ENCODE data around the gene DTNA.
"Not testable (repeated sequence)": the region's sequence is repeated elsewhere in the genome, so short reads cannot be mapped to it uniquely, and the experiment has no call there.

DTNA gene

DNA sequence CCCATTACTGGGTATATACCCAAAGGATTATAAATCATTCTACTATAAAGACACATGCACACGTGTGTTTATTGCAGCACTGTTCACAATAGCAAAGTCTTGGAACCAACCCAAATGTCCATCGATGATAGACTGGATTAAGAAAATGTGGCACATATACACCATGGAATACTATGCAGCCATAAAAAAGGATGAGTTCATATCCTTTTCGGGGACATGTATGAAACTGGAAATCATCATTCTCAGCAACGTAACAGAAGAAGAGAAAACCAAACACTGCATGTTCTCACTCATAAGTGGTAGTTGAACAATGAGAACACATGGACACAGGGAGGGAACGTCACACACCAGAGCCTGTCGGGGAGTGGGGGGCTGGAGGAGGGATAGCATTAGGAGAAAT, 15.6 kb downstream of the DTNA start:
- not testable (repeated sequence) for DNase-seq (ENCODE audit: low read depth)

- DNase-seq (ENCODE audit: low read depth) = no peak
These were observed 16.3 kb downstream of the DTNA start for GRCh38 chr18:34726286-34727004.

GRCh38 chr18:34729264-34729663, 19.2 kb downstream of the DTNA start:
- no peak for DNase-seq (ENCODE audit: low read depth)

DNA sequence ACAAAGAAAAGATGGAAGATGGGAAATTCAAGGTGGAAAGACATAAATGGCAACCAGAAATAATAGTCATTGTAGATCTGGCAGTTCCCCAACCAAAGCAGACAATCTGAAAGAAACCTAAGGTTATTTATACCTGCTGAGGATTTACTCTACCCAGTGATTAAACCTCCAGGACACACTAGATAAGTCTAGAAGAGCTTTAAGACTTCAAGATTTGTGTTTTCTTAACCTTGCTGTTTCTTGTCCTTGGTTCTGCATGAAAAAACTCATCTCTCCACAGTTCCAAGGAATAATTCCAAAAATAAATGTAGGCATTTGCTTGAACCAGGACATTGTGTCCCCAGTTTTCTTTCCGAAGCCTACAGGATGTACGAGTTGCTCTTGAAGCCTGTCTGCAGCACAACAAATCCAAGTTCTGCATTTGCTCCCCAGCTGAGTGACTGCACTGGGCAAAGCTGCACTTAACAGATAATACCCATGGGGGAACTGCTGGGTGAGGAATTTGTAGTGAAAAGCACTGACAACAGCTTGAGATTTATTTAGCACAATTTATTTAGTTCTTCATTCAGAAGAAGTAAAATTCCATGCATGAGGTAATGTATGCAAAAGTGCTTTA, 19.8 kb downstream of the DTNA start:
- no peak for DNase-seq (ENCODE audit: low read depth)

DNA sequence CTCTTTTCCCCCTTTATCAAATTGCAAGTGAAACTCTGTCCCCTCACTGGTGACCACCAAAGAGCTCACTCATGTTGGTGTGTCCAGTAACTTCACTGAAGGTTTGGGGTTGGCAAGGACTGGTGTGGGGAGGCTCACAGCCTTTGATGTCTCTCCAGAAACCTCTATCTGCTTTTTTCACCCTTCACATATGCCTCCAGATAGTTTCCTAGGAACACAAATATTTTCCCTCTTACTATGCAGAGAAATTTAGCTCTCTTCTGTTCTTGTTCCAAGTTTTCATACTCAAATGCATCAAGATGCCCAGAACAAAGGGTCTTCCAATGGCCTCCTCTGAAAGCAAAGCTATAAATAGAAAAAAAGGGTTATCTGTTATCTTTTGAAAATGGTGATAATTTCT, 20.7 kb downstream of the DTNA start:
- no peak for DNase-seq (ENCODE audit: low read depth)

GRCh38 chr18:34734056-34734455, 24.0 kb downstream of the DTNA start:
- no peak for DNase-seq (ENCODE audit: low read depth)

- not testable (repeated sequence) for DNase-seq (ENCODE audit: low read depth)
These were observed 24.4 kb downstream of the DTNA start for GRCh38 chr18:34734526-34734925.

DNA sequence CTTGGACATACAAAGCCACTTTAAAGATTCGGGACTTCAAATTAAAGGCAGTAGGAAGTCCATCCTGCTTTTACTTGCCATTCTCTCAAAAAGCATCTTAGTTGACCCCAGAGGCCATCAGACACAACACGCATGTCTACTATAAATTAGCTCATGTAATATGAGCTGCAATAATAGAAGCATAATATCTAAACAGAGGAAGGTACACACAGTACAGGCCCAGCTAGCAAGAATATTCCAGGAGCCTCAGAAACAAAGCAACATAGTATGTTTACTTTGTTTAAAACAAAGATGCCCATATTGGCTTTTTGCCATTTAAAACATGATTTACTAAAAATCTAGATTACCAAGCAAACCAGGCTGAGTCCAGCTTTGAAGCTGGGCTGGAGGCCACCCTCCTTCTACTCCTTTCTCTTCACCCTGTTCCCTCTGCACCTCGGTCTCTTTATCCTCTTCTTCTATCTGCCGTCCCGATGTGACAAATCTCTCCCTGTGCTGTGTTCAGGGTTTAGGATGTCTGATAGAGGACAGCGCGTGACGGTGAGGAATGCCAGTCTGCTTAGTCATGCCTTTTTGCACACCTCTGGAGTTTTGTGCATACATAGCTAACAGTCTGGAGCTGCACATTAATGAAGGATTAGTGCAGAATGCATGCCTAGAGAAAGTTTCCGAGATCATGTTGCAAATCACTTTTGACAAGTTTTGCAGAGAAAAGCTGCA, 28.2 kb downstream of the DTNA start:
- no peak for DNase-seq (ENCODE audit: low read depth)

- DNase-seq (ENCODE audit: low read depth) = no peak
These were observed 30.0 kb downstream of the DTNA start for GRCh38 chr18:34740101-34740500.

DNA sequence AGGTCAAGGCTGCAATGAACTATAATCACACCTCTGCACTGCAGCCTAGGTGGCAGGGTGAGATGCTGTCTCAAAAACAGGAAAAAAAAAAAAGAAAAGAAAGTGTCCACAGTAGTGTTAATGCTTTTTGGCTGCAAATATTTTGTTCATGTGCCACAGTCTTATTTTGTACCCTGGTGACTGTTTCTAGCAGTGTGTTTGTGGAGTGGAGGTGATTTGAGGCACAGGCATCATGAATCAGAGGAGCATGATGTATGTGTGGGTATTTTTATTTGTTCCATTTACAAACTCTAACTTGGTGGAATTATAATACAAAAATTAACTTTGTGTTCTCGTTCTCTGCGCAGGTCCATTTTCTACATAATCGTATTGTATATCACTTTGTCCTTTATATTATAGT, 30.6 kb downstream of the DTNA start:
- DNase-seq (ENCODE audit: low read depth) = no peak

- DNase-seq (ENCODE audit: low read depth) = no peak
These were observed 31.3 kb downstream of the DTNA start for GRCh38 chr18:34741401-34741800.

GRCh38 chr18:34742891-34743341, 32.8 kb downstream of the DTNA start:
- DNase-seq (ENCODE audit: low read depth) = no peak

GRCh38 chr18:34744569-34744968, 34.5 kb downstream of the DTNA start:
- DNase-seq (ENCODE audit: low read depth) = no peak

GRCh38 chr18:34746614-34747013, 36.5 kb downstream of the DTNA start:
- no peak for DNase-seq (ENCODE audit: low read depth)

DNA sequence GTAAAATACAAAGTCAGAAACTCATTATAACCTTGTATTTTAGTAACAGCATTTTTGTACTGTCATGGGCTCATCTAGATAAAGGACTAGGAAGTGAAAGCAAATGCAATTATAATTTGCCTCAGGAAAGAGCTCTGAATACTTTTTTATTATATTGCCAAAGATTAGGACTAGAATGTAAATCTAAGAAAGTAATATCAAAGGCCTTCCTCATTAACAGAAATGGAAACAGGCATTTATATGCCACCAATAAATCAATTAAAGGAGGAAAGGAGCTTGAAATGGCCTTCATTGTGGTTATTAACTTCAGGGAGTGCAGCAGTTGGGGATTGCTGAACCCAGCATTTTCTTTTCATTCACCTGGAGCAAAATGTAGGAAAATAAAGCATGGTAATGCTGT, 39.6 kb downstream of the DTNA start:
- DNase-seq (ENCODE audit: low read depth) = no peak

DNA sequence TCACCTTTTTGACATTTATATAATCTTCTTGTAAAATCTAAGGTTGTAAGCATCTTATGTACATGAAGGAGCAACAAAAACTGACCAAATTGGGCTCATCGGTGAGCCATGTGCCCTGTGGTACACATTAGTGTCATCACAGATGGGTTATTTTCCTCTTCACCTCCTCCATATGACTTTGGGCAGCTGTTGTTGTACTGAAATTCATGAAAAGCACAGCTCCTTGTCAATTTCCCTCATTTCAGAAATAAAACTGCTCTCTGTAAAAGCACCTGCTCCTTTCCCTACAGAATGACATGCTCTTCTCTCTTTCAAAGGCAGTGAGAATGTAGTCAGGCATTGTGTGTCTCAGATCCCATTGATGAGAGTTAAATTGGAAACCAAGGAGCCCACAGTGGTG, 42.0 kb downstream of the DTNA start:
- no peak for DNase-seq (ENCODE audit: low read depth)

DNA sequence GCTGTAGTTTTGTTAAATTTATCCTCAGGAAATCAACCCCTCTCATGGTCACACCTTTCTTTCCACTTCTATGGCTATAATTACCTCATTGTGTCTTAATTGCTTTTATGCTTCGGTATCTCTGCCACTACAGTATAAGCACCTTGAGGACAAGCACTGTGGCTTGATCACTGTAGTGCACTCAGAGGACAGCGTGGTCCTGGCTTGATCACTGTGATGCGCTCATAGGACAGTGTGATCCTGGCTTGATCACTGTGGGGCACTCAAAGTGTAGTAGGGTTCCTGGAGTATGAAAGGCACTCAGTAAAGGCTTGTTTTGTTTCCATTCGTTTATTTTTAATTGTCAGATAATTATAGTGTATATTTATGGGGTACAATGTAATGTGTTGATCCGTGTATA, 44.2 kb downstream of the DTNA start:
- DNase-seq (ENCODE audit: low read depth) = no peak

GRCh38 chr18:34757666-34758065, 47.6 kb downstream of the DTNA start:
- no peak for DNase-seq (ENCODE audit: low read depth)

GRCh38 chr18:34758378-34758948, 48.4 kb downstream of the DTNA start:
- no peak for DNase-seq (ENCODE audit: low read depth)

GRCh38 chr18:34760444-34760843, 50.3 kb downstream of the DTNA start:
- no peak for DNase-seq (ENCODE audit: low read depth)

DNA sequence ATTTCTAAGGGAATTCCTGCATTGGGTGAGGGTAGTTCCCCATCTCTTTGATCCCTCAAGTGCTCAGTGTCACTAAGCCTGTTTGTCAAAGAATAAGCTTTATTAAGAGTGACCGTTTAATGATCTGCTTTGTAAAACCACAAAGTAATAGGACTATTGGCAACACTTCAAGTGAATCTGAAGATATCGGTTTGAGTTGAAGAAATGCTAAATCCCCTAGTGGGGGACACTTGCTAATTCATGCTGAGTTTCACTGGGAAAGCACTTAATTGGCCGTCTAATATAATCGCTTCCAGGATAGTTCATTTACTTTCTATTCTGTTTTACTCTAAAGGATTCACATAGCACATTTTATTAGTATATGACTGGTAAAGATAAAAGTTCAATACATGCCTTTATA, 54.4 kb downstream of the DTNA start:
- no peak for DNase-seq (ENCODE audit: low read depth)

DNA sequence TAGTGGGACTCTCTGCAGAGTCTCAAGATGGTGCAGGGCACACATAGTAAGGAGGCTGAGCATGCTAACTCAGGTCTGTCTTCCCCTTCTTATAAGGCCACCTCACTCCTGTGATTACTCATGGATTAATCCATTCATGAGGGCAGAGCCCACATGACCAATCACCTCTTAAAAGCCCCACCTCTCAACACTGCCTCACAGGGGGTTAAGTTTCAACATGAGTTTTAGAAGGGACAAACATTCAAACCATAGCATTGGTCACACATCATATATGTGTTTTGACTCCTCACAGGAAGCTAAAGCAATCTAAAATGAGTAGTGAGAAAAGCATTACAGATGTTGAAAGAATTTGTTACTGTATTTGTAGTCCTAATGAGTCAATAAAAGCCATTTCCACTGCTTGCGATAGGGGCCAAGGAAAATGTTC, 57.5 kb downstream of the DTNA start:
- DNase-seq (ENCODE audit: low read depth) = no peak

DNA sequence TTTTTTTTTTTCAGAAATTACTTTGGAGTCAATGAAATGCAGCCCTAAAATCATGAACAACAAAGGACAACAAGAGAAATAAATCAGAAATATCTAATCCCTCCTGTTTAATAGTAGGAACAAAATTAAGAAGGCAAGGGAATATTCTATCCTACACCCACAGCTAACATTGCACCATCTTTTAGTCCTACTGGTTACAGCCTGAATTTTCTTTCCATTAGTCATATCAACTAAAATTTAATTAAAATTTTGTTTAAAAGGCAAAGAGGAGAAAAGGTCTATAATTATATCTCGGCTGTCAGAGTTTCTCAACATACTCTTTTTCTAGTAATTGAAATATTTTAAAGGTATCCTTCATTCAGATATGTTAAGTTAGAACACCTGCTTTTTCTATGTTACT, 61.9 kb downstream of the DTNA start:
- DNase-seq (ENCODE audit: low read depth) = no peak

Data from activated gamma-delta T cell treated with anti-CD3 and anti-CD28 coated beads, Interleukin-2, amount 50 U/mL, for 16 hours (primary cell).